ENCODE measurements around the gene TRPM5. TPM values are rescaled to one million over a fixed set of nuclear protein-coding genes. Genes with fewer than 3 reads are reported as not detected.

The TRPM5 gene
- total RNA-seq, 4 donors from 2014 or later, result 8.1 to 24.2 (median 16.3) TPM

DNA sequence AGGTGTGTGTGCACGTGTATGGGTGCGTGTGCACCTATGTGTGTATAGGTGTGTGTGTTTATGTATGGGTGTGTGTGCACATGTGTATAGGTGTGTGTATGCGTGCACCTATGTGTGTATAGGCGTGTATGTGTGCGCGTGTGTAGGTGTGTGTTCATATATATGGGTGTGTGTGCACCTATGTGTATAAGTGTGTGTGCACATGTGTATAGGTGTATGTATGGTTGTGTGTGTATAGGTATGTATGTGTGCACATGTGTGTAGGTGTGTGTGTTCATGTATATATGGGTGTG lies 27.4 kb upstream of the TRPM5 start:
- Histone ChIP-seq H3K27ac (no peak overlapping the region), H3K4me1 (peaks cover 0 to 12% (median 7%) of the 10 kb centered on the region in 4 donors), H3K27me3 (no peaks in the 10 kb centered on the region), H3K9me3 (no peaks in the 10 kb centered on the region), H3K36me3 (no peaks in the 10 kb centered on the region), H3K4me3 (no peak overlapping the region)
- DNase-seq, result no peak
- no peak for TF ChIP-seq POLR2A (IDR thresholded peaks at IDR 0.05)
- TF ChIP-seq, protein P1, sequence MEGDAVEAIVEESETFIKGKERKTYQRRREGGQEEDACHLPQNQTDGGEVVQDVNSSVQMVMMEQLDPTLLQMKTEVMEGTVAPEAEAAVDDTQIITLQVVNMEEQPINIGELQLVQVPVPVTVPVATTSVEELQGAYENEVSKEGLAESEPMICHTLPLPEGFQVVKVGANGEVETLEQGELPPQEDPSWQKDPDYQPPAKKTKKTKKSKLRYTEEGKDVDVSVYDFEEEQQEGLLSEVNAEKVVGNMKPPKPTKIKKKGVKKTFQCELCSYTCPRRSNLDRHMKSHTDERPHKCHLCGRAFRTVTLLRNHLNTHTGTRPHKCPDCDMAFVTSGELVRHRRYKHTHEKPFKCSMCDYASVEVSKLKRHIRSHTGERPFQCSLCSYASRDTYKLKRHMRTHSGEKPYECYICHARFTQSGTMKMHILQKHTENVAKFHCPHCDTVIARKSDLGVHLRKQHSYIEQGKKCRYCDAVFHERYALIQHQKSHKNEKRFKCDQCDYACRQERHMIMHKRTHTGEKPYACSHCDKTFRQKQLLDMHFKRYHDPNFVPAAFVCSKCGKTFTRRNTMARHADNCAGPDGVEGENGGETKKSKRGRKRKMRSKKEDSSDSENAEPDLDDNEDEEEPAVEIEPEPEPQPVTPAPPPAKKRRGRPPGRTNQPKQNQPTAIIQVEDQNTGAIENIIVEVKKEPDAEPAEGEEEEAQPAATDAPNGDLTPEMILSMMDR (IDR thresholded peaks at IDR 0.05), result no peak

GRCh38 chr11:2471048-2471803 lies 26.9 kb upstream of the TRPM5 start:
- Histone ChIP-seq H3K27ac (no peak overlapping the region), H3K4me3 (no peak overlapping the region), H3K27me3 (no peaks in the 10 kb centered on the region), H3K36me3 (no peaks in the 10 kb centered on the region), H3K9me3 (no peaks in the 10 kb centered on the region), H3K4me1 (peaks cover 0 to 16% (median 12%) of the 10 kb centered on the region in 4 donors)
- TF ChIP-seq, protein P1 (IDR thresholded peaks at IDR 0.05), result no peak
- no peak for TF ChIP-seq POLR2A (IDR thresholded peaks at IDR 0.05)
- DNase-seq, result no peak

GRCh38 chr11:2470495-2470894 lies 26.2 kb upstream of the TRPM5 start:
- no peak overlapping the region for H3K4me3 ChIP-seq
- no peaks in the 10 kb centered on the region for H3K27me3 ChIP-seq
- H3K36me3 ChIP-seq, result no peaks in the 10 kb centered on the region
- no peak for TF ChIP-seq POLR2A (IDR thresholded peaks at IDR 0.05)
- TF ChIP-seq, protein P1 (IDR thresholded peaks at IDR 0.05), result no peak
- peaks cover under 1 to 21% (median 18%) of the 10 kb centered on the region in 4 donors for H3K4me1 ChIP-seq
- DNase-seq, result no peak
- H3K9me3 ChIP-seq, result no peaks in the 10 kb centered on the region
- H3K27ac ChIP-seq, result no peak overlapping the region

DNA sequence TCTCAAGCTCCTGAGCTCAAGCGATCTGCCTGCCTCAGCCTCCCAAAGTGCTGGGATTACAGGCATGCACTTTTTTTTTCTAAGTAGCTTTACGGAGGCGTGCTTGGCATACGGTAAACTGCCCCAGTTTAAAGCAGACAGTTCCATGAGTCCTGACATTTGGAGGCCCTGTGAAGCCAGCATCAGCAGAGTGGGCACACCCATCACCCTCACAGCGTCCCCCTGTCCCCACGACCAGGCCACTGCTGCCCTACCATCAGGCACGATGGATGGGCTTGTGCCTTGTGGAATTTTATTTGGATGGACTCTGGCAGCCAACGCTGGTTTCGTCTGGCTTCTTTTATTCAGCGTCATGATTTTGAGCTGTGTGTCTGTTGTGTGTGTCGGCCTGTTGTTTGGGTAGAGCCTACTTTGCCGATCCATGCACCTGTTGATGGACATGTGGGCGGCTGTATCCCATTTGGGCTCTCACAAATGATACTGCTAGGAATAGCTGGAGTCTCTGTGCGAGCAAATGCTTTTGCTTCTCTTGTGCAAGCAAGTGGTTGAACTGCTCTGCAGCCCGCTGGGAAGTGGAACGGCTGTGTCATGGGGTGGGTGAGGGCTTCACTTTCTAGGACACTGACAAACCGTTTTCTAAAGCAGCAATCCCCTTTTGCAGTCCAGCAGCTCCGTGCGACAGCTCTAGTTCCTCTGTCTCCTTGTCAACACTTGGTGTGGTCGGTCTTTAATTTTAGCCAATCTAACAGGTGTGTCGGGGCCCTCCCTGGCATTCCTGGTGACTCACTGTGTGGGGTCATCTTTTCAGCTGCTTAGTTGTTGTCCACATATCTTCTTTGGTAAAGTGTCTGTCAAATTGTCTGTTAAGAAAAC lies 24.3 kb upstream of the TRPM5 start:
- Histone ChIP-seq H3K27me3 (no peaks in the 10 kb centered on the region), H3K36me3 (no peaks in the 10 kb centered on the region), H3K4me3 (no peak overlapping the region), H3K4me1 (peaks cover 9 to 34% (median 23%) of the 10 kb centered on the region in 4 donors), H3K9me3 (no peaks in the 10 kb centered on the region), H3K27ac (no peak overlapping the region)
- DNase-seq, result no peak
- no peak for TF ChIP-seq POLR2A (IDR thresholded peaks at IDR 0.05)
- TF ChIP-seq, protein P1 (IDR thresholded peaks at IDR 0.05), result no peak

DNA sequence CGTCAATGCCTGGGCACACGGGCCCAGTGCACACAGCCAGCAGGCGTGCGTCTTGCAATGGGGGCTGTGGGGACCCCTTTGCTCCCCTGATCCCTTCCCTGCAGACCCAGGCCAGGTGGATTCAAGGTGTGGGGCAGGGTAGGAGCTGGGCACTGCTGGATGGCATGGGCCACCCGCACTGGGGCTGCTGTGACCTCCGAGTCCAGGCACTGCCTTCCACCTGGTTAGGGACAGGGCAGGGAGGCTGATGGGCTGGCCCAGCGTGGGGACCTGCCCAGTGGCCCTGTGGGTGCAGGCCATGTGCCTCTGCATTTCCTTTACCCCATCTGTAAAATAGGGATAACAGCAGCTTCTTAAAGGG lies 23.4 kb upstream of the TRPM5 start:
- no peak for DNase-seq
- no peak overlapping the region for H3K4me3 ChIP-seq
- no peaks in the 10 kb centered on the region for H3K9me3 ChIP-seq
- TF ChIP-seq, protein P1 (IDR thresholded peaks at IDR 0.05), result no peak
- no peak for TF ChIP-seq POLR2A (IDR thresholded peaks at IDR 0.05)
- no peaks in the 10 kb centered on the region for H3K36me3 ChIP-seq
- peaks cover 15 to 44% (median 31%) of the 10 kb centered on the region in 4 donors for H3K4me1 ChIP-seq
- H3K27ac ChIP-seq, result peak overlapping the region in 1 of 4 donors; percentile 38
- H3K27me3 ChIP-seq, result no peaks in the 10 kb centered on the region

All from Peyer's patch (tissue), 4 donors.